ENCODE results near the gene FGF19. TPM values are rescaled to one million over a fixed set of nuclear protein-coding genes. Genes with fewer than 3 reads are reported as not detected.

FGF19 gene
- total and polyA plus RNA-seq, 2 donors (not counting 1 experiment from before 2014, with no cell fraction given) = not detected

GRCh38 chr11:69682221-69682620 lies 21.6 kb downstream of the FGF19 start:
- Histone ChIP-seq H3K4me2 (replicated peaks; ENCODE audit: low read depth, low read length, poor library complexity, severe bottlenecking) (no peak overlapping the region), H3K9me3 (ENCODE audit: control extremely low read depth in 1 of 3, control insufficient read depth in 2 of 3, insufficient read depth in 1 of 3, low read length in 2 of 3) (no peaks in the 10 kb centered on the region)
- WGBS (ENCODE audit: insufficient coverage) = 91% methylated on average over 5 of the region's 6 CpGs

GRCh38 chr11:69680688-69681087 lies 23.1 kb downstream of the FGF19 start:
- Mint-ChIP-seq H3K4me1 (peaks cover 3% of the 10 kb centered on the region), H3K4me3 (no peak overlapping the region), H3K9me3 (ENCODE audit: insufficient read depth) (no peaks in the 10 kb centered on the region), H3K27ac (no peak overlapping the region), H3K27me3 (peaks cover 10% of the 10 kb centered on the region)
- TF ChIP-seq EZH2 (IDR thresholded peaks at IDR 0.05; ENCODE audit: borderline replicate concordance, insufficient read depth, low read depth, low read length, poor library complexity, severe bottlenecking) (no peak), CTCF (IDR thresholded peaks at IDR 0.05) (no peak)
- WGBS (ENCODE audit: insufficient coverage) = 90% methylated on average over 2 of the region's 5 CpGs
- no peaks in the 10 kb centered on the region for H3K79me2 ChIP-seq (ENCODE audit: control insufficient read depth, insufficient read depth, low read length)
- H3K27me3 ChIP-seq (replicated peaks in 1 of 4; ENCODE audit: control extremely low read depth in 1 of 4, control insufficient read depth in 3 of 4, insufficient read depth in 4 of 4, low read length in 3 of 4) = peaks cover 0 to 6% (median 1%) of the 10 kb centered on the region in 4 experiments
- no peak overlapping the region for H3K4me2 ChIP-seq (replicated peaks; ENCODE audit: low read depth, low read length, poor library complexity, severe bottlenecking)
- no peaks in the 10 kb centered on the region for H3K9me3 ChIP-seq (ENCODE audit: control extremely low read depth in 1 of 3, control insufficient read depth in 2 of 3, insufficient read depth in 1 of 3, low read length in 2 of 3)
- CTCF ChIA-PET = interaction anchor here (2.9 kb wide), 1 partner anchor 11 kb away, joined by 12 read pairs; no protein-coding TSS in a partner anchor
- no peaks in the 10 kb centered on the region for H3K36me3 ChIP-seq (replicated peaks in 1 of 2; ENCODE audit: control extremely low read depth in 1 of 2, control insufficient read depth in 1 of 2, extremely low read depth in 1 of 2, insufficient read depth in 2 of 2, low read length in 1 of 2)
- H4K20me1 ChIP-seq (ENCODE audit: control insufficient read depth, insufficient read depth, low read length, poor library complexity, severe bottlenecking) = no peaks in the 10 kb centered on the region
- no peak overlapping the region for H3K9ac ChIP-seq (ENCODE audit: low read length)
- ATAC-seq (ENCODE audit: low read depth) (no peak), DNase-seq (no peak)
- intact Hi-C loops (cut with micrococcal nuclease) = no loop called here
- peaks cover 5% of the 10 kb centered on the region in 2 donors for H3K4me1 ChIP-seq (ENCODE audit: control insufficient read depth in 2 of 2, insufficient read depth in 2 of 2, low read length in 2 of 2)
- POLR2A ChIA-PET = no interaction called here
- no peak overlapping the region for H3K27ac ChIP-seq (ENCODE audit: low read length in 2 of 2)
- no peak overlapping the region for H2AFZ ChIP-seq (ENCODE audit: insufficient read depth, low read depth, low read length, poor library complexity, severe bottlenecking)
- H3K4me3 ChIP-seq (ENCODE audit: control extremely low read depth in 1 of 5, extremely low read depth in 1 of 5, insufficient read depth in 1 of 5, low read depth in 2 of 5, low read length in 4 of 5) = no peak overlapping the region

More at GRCh38 chr11:69682221-69682620, 21.6 kb downstream of the FGF19 start:
- H3K27me3 Mint-ChIP-seq = peaks cover 11% of the 10 kb centered on the region
- no peaks in the 10 kb centered on the region for H3K79me2 ChIP-seq (ENCODE audit: control insufficient read depth, insufficient read depth, low read length)
- peaks cover 0 to 19% (median 3%) of the 10 kb centered on the region in 4 experiments for H3K27me3 ChIP-seq (replicated peaks in 1 of 4; ENCODE audit: control extremely low read depth in 1 of 4, control insufficient read depth in 3 of 4, insufficient read depth in 4 of 4, low read length in 3 of 4)
- intact Hi-C loops (cut with micrococcal nuclease) = no loop called here
- H3K9ac ChIP-seq (ENCODE audit: low read length) = no peak overlapping the region
- POLR2A ChIA-PET = no interaction called here
- no peak for TF ChIP-seq EZH2 (IDR thresholded peaks at IDR 0.05; ENCODE audit: borderline replicate concordance, insufficient read depth, low read depth, low read length, poor library complexity, severe bottlenecking)
- no peak for TF ChIP-seq CTCF (IDR thresholded peaks at IDR 0.05)
- no peak overlapping the region for H3K4me3 Mint-ChIP-seq
- no peak overlapping the region for H3K27ac ChIP-seq (ENCODE audit: low read length in 2 of 2)
- no peaks in the 10 kb centered on the region for H4K20me1 ChIP-seq (ENCODE audit: control insufficient read depth, insufficient read depth, low read length, poor library complexity, severe bottlenecking)
- H3K4me1 ChIP-seq (ENCODE audit: control insufficient read depth in 2 of 2, insufficient read depth in 2 of 2, low read length in 2 of 2) = peaks cover 7 to 9% of the 10 kb centered on the region in 2 donors
- no peaks in the 10 kb centered on the region for H3K9me3 Mint-ChIP-seq (ENCODE audit: insufficient read depth)
- H3K27ac Mint-ChIP-seq = no peak overlapping the region
- ATAC-seq (ENCODE audit: low read depth) (no peak), DNase-seq (no peak)
- no peak overlapping the region for H3K4me3 ChIP-seq (ENCODE audit: control extremely low read depth in 1 of 5, extremely low read depth in 1 of 5, insufficient read depth in 1 of 5, low read depth in 2 of 5, low read length in 4 of 5)
- peaks cover 7% of the 10 kb centered on the region for H3K4me1 Mint-ChIP-seq
- no peaks in the 10 kb centered on the region for H3K36me3 ChIP-seq (replicated peaks in 1 of 2; ENCODE audit: control extremely low read depth in 1 of 2, control insufficient read depth in 1 of 2, extremely low read depth in 1 of 2, insufficient read depth in 2 of 2, low read length in 1 of 2)
- H2AFZ ChIP-seq (ENCODE audit: insufficient read depth, low read depth, low read length, poor library complexity, severe bottlenecking) = no peak overlapping the region
- CTCF ChIA-PET = no interaction called here
